OCI-LY7 (cell line): Measurements from ENCODE around the gene SLC14A1.

Source experiments
- CTCF ChIP-seq: fragments of 200-600 bp; sonication (generic); conservative IDR thresholded peaks from 2 replicates; pipeline ENCODE4 v1.5.1; 2014; ENCODE audit warnings: mild to moderate bottlenecking, antibody characterized with exemption, low read length, moderate library complexity, mixed read lengths
- EZH2phosphoT487 ChIP-seq: fragments of 200-600 bp; sonication (generic); IDR thresholded peaks from 2 replicates; pipeline ENCODE4 v1.6.1; 2018; ENCODE audit warnings: low read depth, borderline replicate concordance, mild to moderate bottlenecking, mixed run types, antibody characterized with exemption, low read length, moderate library complexity, mixed read lengths

- TF ChIP-seq CTCF (no peak), EZH2phosphoT487 (no peak)
These were observed 51.3 kb downstream of the SLC14A1 start for GRCh38 chr18:45775241-45775676.
